Fibroblast of lung (primary cell): ENCODE results near the gene CINP. TPM values are rescaled to one million over a fixed set of nuclear protein-coding genes. Genes with fewer than 3 reads are reported as not detected.
A peak's percentile ranks its signal among the peaks of the same experiment; 100 is the strongest.

Source experiments
- DNase-seq, 2 donors: peaks; one replicate each; pipeline versions ENCODE4 v3.0.0 to v3.0.0-alpha.2; 2010; ENCODE audit warnings: low read depth in 2 of 2
- H2AFZ ChIP-seq: 2 replicates; pipeline ENCODE4 v1.5.1; 2012; ENCODE audit warnings: low read length, control low read depth, inconsistent platforms
- H3K27ac ChIP-seq: 2 replicates; pipeline ENCODE4 v1.5.1; 2011; ENCODE audit warnings: low read length, control low read depth; ENCODE audit not compliant: insufficient read depth
- H3K27me3 ChIP-seq: 2 replicates; pipeline ENCODE4 v1.5.1; 2011; ENCODE audit warnings: mild to moderate bottlenecking, low read length; ENCODE audit not compliant: control insufficient read depth, insufficient read depth
- H3K36me3 ChIP-seq: 2 replicates; pipeline ENCODE4 v1.5.1; 2011; ENCODE audit warnings: low read length; ENCODE audit not compliant: control insufficient read depth, insufficient read depth
- H3K4me1 ChIP-seq: 2 replicates; pipeline ENCODE4 v1.5.1; 2011; ENCODE audit warnings: low read length; ENCODE audit not compliant: control insufficient read depth, insufficient read depth; ENCODE audit errors: extremely low read depth
- H3K4me2 ChIP-seq: 2 replicates; pipeline ENCODE4 v1.5.1; 2011; ENCODE audit warnings: low read length, control low read depth; ENCODE audit not compliant: insufficient read depth; ENCODE audit errors: extremely low read depth
- H3K4me3 ChIP-seq, 4 experiments: fragments of 200-600 bp in 1 of 4; sonication (generic) in 1 of 4; replicated peaks in 1 of 4; 2 replicates each; pipeline ENCODE4 v1.5.1; 2011 to 2016; ENCODE audit warnings: low read length in 4 of 4, low read depth in 3 of 4, mild to moderate bottlenecking in 3 of 4, control low read depth in 2 of 4, inconsistent platforms in 1 of 4, mixed read lengths in 1 of 4; ENCODE audit not compliant: insufficient read depth in 1 of 4; ENCODE audit errors: control extremely low read depth in 1 of 4
- H3K79me2 ChIP-seq: 2 replicates; pipeline ENCODE4 v1.5.1; 2012; ENCODE audit warnings: mild to moderate bottlenecking, low read length, inconsistent platforms; ENCODE audit not compliant: control insufficient read depth, insufficient read depth
- H3K9ac ChIP-seq: 2 replicates; pipeline ENCODE4 v1.5.1; 2011; ENCODE audit warnings: mild to moderate bottlenecking, low read length, control low read depth; ENCODE audit not compliant: insufficient read depth
- H3K9me3 ChIP-seq: 2 replicates; pipeline ENCODE4 v1.5.1; 2012; ENCODE audit warnings: low read depth, low read length; ENCODE audit not compliant: control insufficient read depth, insufficient read depth
- H4K20me1 ChIP-seq: 2 replicates; pipeline ENCODE4 v1.5.1; 2011; ENCODE audit warnings: low read length; ENCODE audit not compliant: control insufficient read depth, insufficient read depth; ENCODE audit errors: extremely low read depth
- EZH2 ChIP-seq: IDR thresholded peaks from 2 replicates; pipeline ENCODE4 v1.5.1; 2012; ENCODE audit warnings: low read length, control low read depth, mild to moderate bottlenecking; ENCODE audit errors: missing control alignments
- polyA plus RNA-seq, 2 donors: library from polyadenylated mRNA; depleted of rRNA in 1 of 2; stranded (reverse) in 1 of 2; unstranded in 1 of 2; fragments of >200 nt; gene quantifications; 2 replicates each; pipeline ENCODE4 v1.2.1, GENCODE V29; 2011 to 2012; ENCODE audit warnings: missing spikeins in 1 of 2
- total RNA-seq: library from RNA; depleted of rRNA; stranded (reverse); fragments of >200 nt; gene quantifications from 2 replicates; pipeline ENCODE4 v1.2.1, GENCODE V29; 2014
- TF ChIP-seq, protein P1 (sequence below), 2 donors: IDR thresholded peaks in 1 of 2; conservative IDR thresholded peaks in 1 of 2; 1 replicate in 1 of 2; 2 replicates in 1 of 2; pipeline ENCODE4 v1.5.1; 2011 to 2012; ENCODE audit warnings: low read length in 2 of 2, control low read depth in 1 of 2, inconsistent platforms in 1 of 2, low read depth in 1 of 2, mild to moderate bottlenecking in 1 of 2

Gene CINP
- total and polyA plus RNA-seq, 2 donors (not counting 1 experiment from before 2014, with no cell fraction given) = 42.8 to 71.8 TPM

- TF ChIP-seq, protein P1, sequence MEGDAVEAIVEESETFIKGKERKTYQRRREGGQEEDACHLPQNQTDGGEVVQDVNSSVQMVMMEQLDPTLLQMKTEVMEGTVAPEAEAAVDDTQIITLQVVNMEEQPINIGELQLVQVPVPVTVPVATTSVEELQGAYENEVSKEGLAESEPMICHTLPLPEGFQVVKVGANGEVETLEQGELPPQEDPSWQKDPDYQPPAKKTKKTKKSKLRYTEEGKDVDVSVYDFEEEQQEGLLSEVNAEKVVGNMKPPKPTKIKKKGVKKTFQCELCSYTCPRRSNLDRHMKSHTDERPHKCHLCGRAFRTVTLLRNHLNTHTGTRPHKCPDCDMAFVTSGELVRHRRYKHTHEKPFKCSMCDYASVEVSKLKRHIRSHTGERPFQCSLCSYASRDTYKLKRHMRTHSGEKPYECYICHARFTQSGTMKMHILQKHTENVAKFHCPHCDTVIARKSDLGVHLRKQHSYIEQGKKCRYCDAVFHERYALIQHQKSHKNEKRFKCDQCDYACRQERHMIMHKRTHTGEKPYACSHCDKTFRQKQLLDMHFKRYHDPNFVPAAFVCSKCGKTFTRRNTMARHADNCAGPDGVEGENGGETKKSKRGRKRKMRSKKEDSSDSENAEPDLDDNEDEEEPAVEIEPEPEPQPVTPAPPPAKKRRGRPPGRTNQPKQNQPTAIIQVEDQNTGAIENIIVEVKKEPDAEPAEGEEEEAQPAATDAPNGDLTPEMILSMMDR (conservative IDR thresholded peaks at IDR 0.05 in 1 of 2, IDR thresholded peaks at IDR 0.05 in 1 of 2; ENCODE audit: low read depth in 1 of 2, low read length in 2 of 2) = no peak
- no peak for TF ChIP-seq EZH2
- peak overlapping the region; percentile 91 for H3K4me2 ChIP-seq
- peaks cover 7% of the 10 kb centered on the region for H3K4me1 ChIP-seq
- DNase-seq = no peak
- no peaks in the 10 kb centered on the region for H3K9me3 ChIP-seq
- peak overlapping the region; percentile 65 for H2AFZ ChIP-seq
- H3K9ac ChIP-seq = peak overlapping the region; percentile 87
- H4K20me1 ChIP-seq = no peaks in the 10 kb centered on the region
- H3K79me2 ChIP-seq = peaks cover 4% of the 10 kb centered on the region
- peak overlapping the region; percentile 61 to 92 (median 77) for H3K4me3 ChIP-seq
- no peaks in the 10 kb centered on the region for H3K27me3 ChIP-seq
- H3K36me3 ChIP-seq = no peaks in the 10 kb centered on the region
- H3K27ac ChIP-seq = peak overlapping the region; percentile 90
Observed at GRCh38 chr14:102318781-102319276, 43.9 kb downstream of the CINP start.

- peak overlapping the region; percentile 21 for H3K4me2 ChIP-seq
- H3K27ac ChIP-seq = no peak overlapping the region
- TF ChIP-seq, protein P1 (conservative IDR thresholded peaks at IDR 0.05 in 1 of 2, IDR thresholded peaks at IDR 0.05 in 1 of 2; ENCODE audit: low read depth in 1 of 2, low read length in 2 of 2) = no peak
- no peak for DNase-seq
- H3K27me3 ChIP-seq = no peaks in the 10 kb centered on the region
- peak overlapping the region; percentile 6 for H2AFZ ChIP-seq
- H3K4me3 ChIP-seq = peak overlapping the region; percentile 17 to 65 (median 50)
- peaks cover 4% of the 10 kb centered on the region for H3K79me2 ChIP-seq
- no peaks in the 10 kb centered on the region for H4K20me1 ChIP-seq
- H3K36me3 ChIP-seq = no peaks in the 10 kb centered on the region
- H3K9ac ChIP-seq = no peak overlapping the region
- peaks cover 9% of the 10 kb centered on the region for H3K4me1 ChIP-seq
- no peaks in the 10 kb centered on the region for H3K9me3 ChIP-seq
Observed at GRCh38 chr14:102317564-102318248, 45.0 kb downstream of the CINP start.

DNA sequence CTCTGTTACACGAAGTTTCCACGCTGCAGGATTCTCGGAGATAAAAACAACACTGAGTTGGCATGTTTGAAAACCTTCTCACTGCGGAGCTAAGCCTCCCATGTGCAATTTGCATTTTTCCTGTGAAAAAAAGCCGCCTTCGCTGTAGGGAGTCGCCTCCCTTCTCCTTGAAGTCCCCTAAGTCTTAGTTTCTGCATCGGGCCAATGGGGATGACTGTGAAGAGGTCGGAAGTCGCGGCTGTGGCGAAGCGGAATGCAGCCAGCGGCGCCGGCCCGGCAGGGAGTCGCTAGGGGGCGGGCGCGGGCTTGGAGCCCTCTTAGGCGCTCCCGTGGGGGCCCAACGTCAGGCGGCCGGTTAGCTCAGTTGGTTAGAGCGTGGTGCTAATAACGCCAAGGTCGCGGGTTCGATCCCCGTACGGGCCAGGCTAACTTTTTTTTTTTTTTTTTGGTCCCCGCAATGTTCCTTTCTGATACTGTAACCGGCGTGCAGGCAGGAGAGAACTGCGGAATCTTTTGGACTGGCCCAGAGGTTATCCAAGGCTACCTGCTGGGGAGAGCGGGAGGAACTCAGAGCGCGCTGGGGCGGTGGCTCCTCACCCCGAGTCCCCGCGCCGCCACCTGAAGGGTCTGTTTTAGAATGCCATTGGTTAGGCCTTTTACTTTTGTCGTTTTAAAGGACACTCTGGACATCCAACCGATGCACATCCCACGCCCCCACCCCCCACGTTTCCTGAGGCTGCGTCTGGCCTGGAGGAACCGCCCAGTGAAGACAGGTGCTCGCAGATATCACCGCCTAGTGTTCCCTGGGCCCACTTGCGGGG lies 45.7 kb downstream of the CINP start:
- H3K79me2 ChIP-seq = peaks cover 4% of the 10 kb centered on the region
- H3K27me3 ChIP-seq = no peaks in the 10 kb centered on the region
- peak overlapping the region; percentile 69 for H3K27ac ChIP-seq
- peak overlapping the region; percentile 4 for H3K9ac ChIP-seq
- peak overlapping the region; percentile 84 for H2AFZ ChIP-seq
- H3K4me1 ChIP-seq = peaks cover 9% of the 10 kb centered on the region
- H3K4me3 ChIP-seq = peak overlapping the region; percentile 47 to 65 (median 57)
- H3K36me3 ChIP-seq = no peaks in the 10 kb centered on the region
- H3K9me3 ChIP-seq = no peaks in the 10 kb centered on the region
- no peaks in the 10 kb centered on the region for H4K20me1 ChIP-seq
- DNase-seq = peak; percentile 89 to 95
- peak overlapping the region; percentile 99 for H3K4me2 ChIP-seq
- TF ChIP-seq EZH2 = no peak
- TF ChIP-seq, protein P1 (conservative IDR thresholded peaks at IDR 0.05 in 1 of 2, IDR thresholded peaks at IDR 0.05 in 1 of 2; ENCODE audit: low read depth in 1 of 2, low read length in 2 of 2) = peak; percentile 65 to 70
